Neural progenitor cell (in vitro differentiated cells): ENCODE data around the gene WDR48. TPM values are rescaled to one million over a fixed set of nuclear protein-coding genes. Genes with fewer than 3 reads are reported as not detected.
A peak's percentile ranks its signal among the peaks of the same experiment; 100 is the strongest.

Experiments used
- DNase-seq: peaks from one replicate; pipeline ENCODE4 v3.0.0-alpha.2; 2016; ENCODE audit warnings: low spot score
- H2AFZ ChIP-seq: fragments of 200-600 bp; sonication (generic); replicated peaks from 2 replicates; pipeline ENCODE4 v1.6.1; 2016; ENCODE audit warnings: antibody characterized with exemption
- H3F3A ChIP-seq: fragments of 200-600 bp; sonication (generic); 2 replicates; pipeline ENCODE4 v1.6.1; 2016; ENCODE audit warnings: antibody characterized with exemption, low read depth
- H3K27ac ChIP-seq: fragments of 200-600 bp; sonication (generic); 2 replicates; pipeline ENCODE4 v1.5.1; 2016; ENCODE audit warnings: mild to moderate bottlenecking
- H3K27me3 ChIP-seq: fragments of 200-600 bp; sonication (generic); 2 replicates; pipeline ENCODE4 v1.6.1; 2016; ENCODE audit warnings: mild to moderate bottlenecking, moderate library complexity
- H3K36me3 ChIP-seq: fragments of 200-600 bp; sonication (generic); 2 replicates; pipeline ENCODE4 v1.5.1; 2016
- H3K4me1 ChIP-seq: fragments of 200-600 bp; sonication (generic); 2 replicates; pipeline ENCODE4 v1.6.1; 2016; ENCODE audit warnings: mixed run types
- H3K4me2 ChIP-seq: fragments of 200-600 bp; sonication (generic); 2 replicates; pipeline ENCODE4 v1.6.1; 2016
- H3K4me3 ChIP-seq: fragments of 200-600 bp; sonication (generic); 2 replicates; pipeline ENCODE4 v1.5.1; 2016
- H3K79me2 ChIP-seq: fragments of 200-600 bp; sonication (generic); 2 replicates; pipeline ENCODE4 v1.6.1; 2016; ENCODE audit warnings: low read depth
- H3K9ac ChIP-seq: fragments of 200-600 bp; sonication (generic); 2 replicates; pipeline ENCODE4 v1.6.1; 2016
- H3K9me3 ChIP-seq: fragments of 200-600 bp; sonication (generic); 2 replicates; pipeline ENCODE4 v1.5.1; 2016; ENCODE audit warnings: low read depth
- H4K20me1 ChIP-seq: fragments of 200-600 bp; sonication (generic); 2 replicates; pipeline ENCODE4 v1.6.1; 2016; ENCODE audit warnings: low read depth
- H3K27ac Mint-ChIP-seq: 3 replicates; pipeline ENCODE4 v1.8.0; 2021; ENCODE audit warnings: mixed read lengths
- H3K27me3 Mint-ChIP-seq: 2 replicates; pipeline ENCODE4 v1.8.0; 2022; ENCODE audit warnings: low read depth, mild to moderate bottlenecking, inconsistent platforms, moderate library complexity, mixed read lengths; ENCODE audit not compliant: insufficient read depth
- H3K36me3 Mint-ChIP-seq: 3 replicates; pipeline ENCODE4 v1.8.0; 2021; ENCODE audit warnings: mixed read lengths
- H3K4me1 Mint-ChIP-seq: 3 replicates; pipeline ENCODE4 v1.8.0; 2021; ENCODE audit warnings: mixed read lengths
- H3K4me3 Mint-ChIP-seq: 3 replicates; pipeline ENCODE4 v1.8.0; 2021; ENCODE audit warnings: mild to moderate bottlenecking, moderate library complexity, mixed read lengths
- H3K9me3 Mint-ChIP-seq: 3 replicates; pipeline ENCODE4 v1.8.0; 2020; ENCODE audit warnings: mixed read lengths
- CTCF ChIP-seq: fragments of 200-600 bp; sonication (generic); IDR thresholded peaks from 2 replicates; pipeline ENCODE4 v1.5.1; 2017; ENCODE audit warnings: antibody characterized with exemption, mild to moderate bottlenecking
- EZH2 ChIP-seq: fragments of 200-600 bp; sonication (generic); IDR thresholded peaks from 2 replicates; pipeline ENCODE4 v1.6.1; 2017; ENCODE audit warnings: antibody characterized with exemption, mild to moderate bottlenecking, moderate library complexity
- EZH2phosphoT487 ChIP-seq: fragments of 200-600 bp; sonication (generic); IDR thresholded peaks from 2 replicates; pipeline ENCODE4 v1.6.1; 2017; ENCODE audit warnings: antibody characterized with exemption
- total RNA-seq: library from RNA; depleted of rRNA; stranded (reverse); fragments of >200 nt; gene quantifications from 2 replicates; pipeline ENCODE4 v1.2.3, GENCODE V29; 2015; ENCODE audit warnings: low replicate concordance

WDR48 gene
- total RNA-seq, 1 donor from 2014 or later, result 127 TPM

GRCh38 chr3:39095778-39096177 lies 44.0 kb downstream of the WDR48 start:
- Mint-ChIP-seq H3K9me3 (no peaks in the 10 kb centered on the region), H3K27ac (no peak overlapping the region), H3K4me3 (no peak overlapping the region), H3K27me3 (no peaks in the 10 kb centered on the region), H3K36me3 (peaks cover 27% of the 10 kb centered on the region), H3K4me1 (peaks cover 6% of the 10 kb centered on the region)
- Histone ChIP-seq H3K4me1 (no peaks in the 10 kb centered on the region), H3K4me2 (no peak overlapping the region), H3K9me3 (no peaks in the 10 kb centered on the region), H3K36me3 (peaks cover 9% of the 10 kb centered on the region), H4K20me1 (peaks cover 1% of the 10 kb centered on the region), H3K79me2 (no peaks in the 10 kb centered on the region), H2AFZ (no peak overlapping the region), H3K27ac (no peak overlapping the region), H3K9ac (no peak overlapping the region), H3K4me3 (no peak overlapping the region), H3F3A (no peaks in the 10 kb centered on the region), H3K27me3 (no peaks in the 10 kb centered on the region)
- no peak for TF ChIP-seq EZH2phosphoT487
- no peak for TF ChIP-seq EZH2
- no peak for TF ChIP-seq CTCF
- no peak for DNase-seq

GRCh38 chr3:39096775-39097174 lies 45.0 kb downstream of the WDR48 start:
- H3K27ac ChIP-seq, result no peak overlapping the region
- no peak overlapping the region for H3K9ac ChIP-seq
- Mint-ChIP-seq H3K27me3 (no peaks in the 10 kb centered on the region), H3K36me3 (peaks cover 27% of the 10 kb centered on the region), H3K4me3 (no peak overlapping the region), H3K27ac (no peak overlapping the region), H3K9me3 (no peaks in the 10 kb centered on the region), H3K4me1 (peaks cover 6% of the 10 kb centered on the region)
- no peaks in the 10 kb centered on the region for H3K9me3 ChIP-seq
- no peaks in the 10 kb centered on the region for H3K27me3 ChIP-seq
- no peaks in the 10 kb centered on the region for H3F3A ChIP-seq
- H2AFZ ChIP-seq, result no peak overlapping the region
- H3K4me1 ChIP-seq, result no peaks in the 10 kb centered on the region
- H4K20me1 ChIP-seq, result peaks cover 3% of the 10 kb centered on the region
- H3K4me3 ChIP-seq, result no peak overlapping the region
- TF ChIP-seq EZH2phosphoT487 (no peak), EZH2 (no peak), CTCF (no peak)
- H3K36me3 ChIP-seq, result no peaks in the 10 kb centered on the region
- no peaks in the 10 kb centered on the region for H3K79me2 ChIP-seq
- H3K4me2 ChIP-seq, result no peak overlapping the region
- DNase-seq, result no peak

- TF ChIP-seq EZH2 (no peak), EZH2phosphoT487 (no peak), CTCF (no peak)
- H4K20me1 ChIP-seq, result peaks cover 3% of the 10 kb centered on the region
- Mint-ChIP-seq H3K4me1 (peaks cover 6% of the 10 kb centered on the region), H3K4me3 (no peak overlapping the region), H3K27ac (peak overlapping the region; percentile 63), H3K9me3 (no peaks in the 10 kb centered on the region), H3K27me3 (no peaks in the 10 kb centered on the region), H3K36me3 (peaks cover 27% of the 10 kb centered on the region)
- no peak overlapping the region for H3K9ac ChIP-seq
- no peaks in the 10 kb centered on the region for H3K79me2 ChIP-seq
- no peak overlapping the region for H3K4me2 ChIP-seq
- H3F3A ChIP-seq, result no peaks in the 10 kb centered on the region
- H3K4me1 ChIP-seq, result no peaks in the 10 kb centered on the region
- H2AFZ ChIP-seq, result no peak overlapping the region
- no peak overlapping the region for H3K27ac ChIP-seq
- no peak for DNase-seq
- no peaks in the 10 kb centered on the region for H3K9me3 ChIP-seq
- H3K36me3 ChIP-seq, result no peaks in the 10 kb centered on the region
- H3K4me3 ChIP-seq, result no peak overlapping the region
- H3K27me3 ChIP-seq, result no peaks in the 10 kb centered on the region
Measured at GRCh38 chr3:39097716-39098472, 46.1 kb downstream of the WDR48 start.
